ENCODE results near the gene CPNE9.

Gene CPNE9

GRCh38 chr3:9688961-9689360, 14.7 kb upstream of the CPNE9 start:
- DNase-seq, result no peak

GRCh38 chr3:9689757-9690156, 13.9 kb upstream of the CPNE9 start:
- no peak for DNase-seq

GRCh38 chr3:9690451-9691450, 12.9 kb upstream of the CPNE9 start:
- no peak for DNase-seq

GRCh38 chr3:9691636-9692035, 12.0 kb upstream of the CPNE9 start:
- no peak for DNase-seq

GRCh38 chr3:9692416-9692815, 11.2 kb upstream of the CPNE9 start:
- no peak for DNase-seq

- DNase-seq, result no peak
These were observed 8.3 kb upstream of the CPNE9 start for GRCh38 chr3:9695345-9695744.

- no peak for DNase-seq
These were observed 7.9 kb upstream of the CPNE9 start for GRCh38 chr3:9695746-9696145.

- no peak for DNase-seq
These were observed 7.0 kb upstream of the CPNE9 start for GRCh38 chr3:9696480-9697220.

GRCh38 chr3:9697892-9698291, 5.7 kb upstream of the CPNE9 start:
- DNase-seq, result no peak

- no peak for DNase-seq
These were observed 5.3 kb upstream of the CPNE9 start for GRCh38 chr3:9698293-9698692.

GRCh38 chr3:9700536-9700935, 3.1 kb upstream of the CPNE9 start:
- no peak for DNase-seq

- DNase-seq, result no peak
These were observed 2.6 kb upstream of the CPNE9 start for GRCh38 chr3:9701006-9701405.

- no peak for DNase-seq
These were observed 1.9 kb upstream of the CPNE9 start for GRCh38 chr3:9701711-9702110.

- no peak for DNase-seq
These were observed 393 bp upstream of the CPNE9 start for GRCh38 chr3:9703240-9703639.

- DNase-seq, result no peak
These were observed 1.0 kb downstream of the CPNE9 start for GRCh38 chr3:9704347-9705322.

GRCh38 chr3:9710174-9710739, 6.6 kb downstream of the CPNE9 start:
- DNase-seq, result no peak

GRCh38 chr3:9712415-9712814, 8.8 kb downstream of the CPNE9 start:
- DNase-seq, result no peak

GRCh38 chr3:9713142-9713541, 9.5 kb downstream of the CPNE9 start:
- no peak for DNase-seq

- DNase-seq, result no peak
These were observed 11.5 kb downstream of the CPNE9 start for GRCh38 chr3:9715136-9715535.

- no peak for DNase-seq
These were observed 12.3 kb downstream of the CPNE9 start for GRCh38 chr3:9715764-9716437.

- no peak for DNase-seq
These were observed 13.3 kb downstream of the CPNE9 start for GRCh38 chr3:9716801-9717555.

Data from cortex of kidney (tissue), 1 donor.